CD4-positive, alpha-beta T cell treated with Interferon alpha-2 for 1 hour (primary cell): ENCODE measurements around the gene TSPAN4.

Experiments used
- DNase-seq, 2 donors: peaks; one replicate each; pipeline ENCODE4 v3.0.0-alpha.2; 2020 to 2022

The TSPAN4 gene

DNA sequence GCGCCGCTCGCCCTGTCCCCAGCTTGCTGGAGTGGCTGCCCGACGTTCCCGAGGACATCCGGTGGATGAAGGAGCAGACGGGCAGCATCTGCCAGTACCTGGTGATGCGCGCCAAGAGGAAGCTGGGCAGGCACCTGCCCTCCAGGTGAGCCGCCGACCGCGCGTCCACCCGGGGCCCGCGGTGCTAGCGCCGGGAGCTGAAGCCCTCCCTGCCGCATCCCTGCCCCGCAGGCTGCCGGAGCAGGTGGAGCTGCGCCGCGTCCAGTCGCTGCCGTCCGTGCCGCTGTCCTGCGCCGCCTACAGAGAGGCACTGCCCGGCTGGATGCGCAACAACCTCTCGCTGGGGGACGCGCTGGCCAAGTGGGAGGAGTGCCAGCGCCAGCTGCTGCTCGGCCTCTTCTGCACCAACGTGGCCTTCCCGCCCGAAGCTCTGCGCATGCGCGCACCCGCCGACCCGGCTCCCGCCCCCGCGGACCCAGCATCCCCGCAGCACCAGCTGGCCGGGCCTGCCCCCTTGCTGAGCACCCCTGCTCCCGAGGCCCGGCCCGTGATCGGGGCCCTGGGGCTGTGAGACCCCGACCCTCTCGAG lies 18.3 kb upstream of the TSPAN4 start:
- no peak for DNase-seq

GRCh38 chr11:824942-825341 lies 17.7 kb upstream of the TSPAN4 start:
- DNase-seq = no peak

GRCh38 chr11:825366-826226 lies 17.1 kb upstream of the TSPAN4 start:
- no peak for DNase-seq

- no peak for DNase-seq
Observed at GRCh38 chr11:826227-826621, 16.4 kb upstream of the TSPAN4 start.

DNA sequence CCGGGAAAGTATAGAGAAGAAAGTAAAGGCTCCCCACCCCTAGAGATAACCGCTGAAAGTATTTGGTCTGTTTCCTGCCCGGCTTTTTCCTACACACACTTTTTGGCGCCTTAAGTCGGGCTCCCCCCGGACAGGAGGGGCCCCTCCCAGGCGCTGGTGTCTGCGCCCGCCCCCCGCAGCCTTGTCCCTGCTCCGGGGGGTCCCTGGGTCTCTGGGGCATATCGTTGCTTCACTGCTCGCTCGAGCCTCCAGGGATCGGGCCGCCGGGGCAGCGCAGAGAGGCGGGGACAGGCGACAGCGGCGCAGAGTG lies 15.9 kb upstream of the TSPAN4 start:
- DNase-seq = no peak

DNA sequence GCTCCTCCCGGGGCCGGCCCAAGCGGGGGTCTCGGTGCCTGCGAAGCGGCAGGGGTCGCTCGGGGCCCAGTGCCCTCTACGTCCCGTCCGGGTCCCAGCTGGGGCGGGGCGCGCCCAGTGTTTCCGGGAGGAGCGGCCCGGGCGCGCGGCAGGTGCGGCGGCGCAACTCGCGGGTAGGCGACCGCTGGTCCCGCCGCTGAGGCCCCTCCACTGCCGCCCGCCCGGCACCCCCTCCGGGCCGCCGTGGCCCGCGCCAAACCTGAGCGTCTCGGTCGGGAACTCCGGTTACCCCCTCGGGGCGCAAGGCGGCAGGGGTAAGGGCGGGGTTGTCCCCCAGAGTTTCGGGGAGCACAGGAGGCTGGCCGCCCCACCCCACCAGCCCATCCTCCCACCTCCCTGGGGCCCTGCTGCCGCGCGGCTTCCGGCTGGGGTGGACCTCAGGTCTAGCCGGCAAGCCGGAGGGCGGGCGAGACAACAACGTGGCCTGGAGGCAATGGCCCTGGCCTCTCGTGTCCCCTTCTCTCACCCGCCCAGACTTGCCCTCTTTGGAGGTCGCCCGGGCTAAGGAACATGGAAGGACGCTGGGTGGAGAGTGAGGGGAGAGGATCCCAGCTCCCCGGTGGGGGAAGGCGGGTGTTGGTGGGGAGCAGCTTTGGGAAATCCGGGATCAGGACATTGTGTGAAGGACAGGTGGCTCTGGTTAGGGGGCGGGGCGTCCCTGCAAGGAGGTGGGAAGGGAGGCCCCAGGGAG lies 15.3 kb upstream of the TSPAN4 start:
- DNase-seq = no peak

GRCh38 chr11:827897-828192 lies 14.8 kb upstream of the TSPAN4 start, which contains the start of gene CRACR2B:
TSS of gene CRACR2B (plus strand) at chr11:827919. CDS start at chr11:828608, 689 bp downstream.
- no peak for DNase-seq

DNA sequence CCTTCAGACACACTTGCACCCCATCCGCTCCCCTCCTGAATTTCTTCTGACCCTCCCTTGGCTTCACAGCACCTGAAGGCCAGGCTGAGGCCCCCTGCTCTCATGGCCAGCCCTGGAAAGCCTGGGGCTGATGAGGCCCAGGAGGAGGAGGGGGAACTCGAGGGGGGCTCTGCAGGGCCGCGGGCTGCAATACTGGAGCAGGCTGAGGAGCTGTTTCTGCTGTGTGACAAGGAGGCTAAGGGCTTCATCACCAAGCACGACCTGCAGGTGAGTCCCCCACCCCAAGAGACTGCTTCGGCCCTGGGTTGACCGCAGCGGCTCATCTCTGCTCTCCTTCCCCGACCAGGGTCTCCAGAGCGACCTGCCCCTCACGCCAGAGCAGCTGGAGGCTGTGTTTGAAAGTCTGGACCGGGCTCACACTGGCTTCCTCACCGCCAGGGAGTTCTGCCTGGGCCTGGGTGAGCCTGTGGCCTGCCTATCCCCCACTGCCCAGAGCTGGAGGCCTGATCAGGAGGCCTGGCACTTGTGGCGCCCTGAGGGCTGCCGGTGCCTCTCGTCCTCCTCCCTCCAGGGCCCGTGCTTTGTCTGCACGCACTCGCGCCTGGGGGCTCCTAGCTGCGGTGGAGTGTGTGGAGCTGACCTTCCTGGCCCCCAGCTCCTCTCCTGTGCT lies 14.0 kb upstream of the TSPAN4 start:
- no peak for DNase-seq

- DNase-seq = no peak
Observed at GRCh38 chr11:829176-829846, 13.3 kb upstream of the TSPAN4 start.

- DNase-seq = no peak
Observed at GRCh38 chr11:829847-830294, 12.8 kb upstream of the TSPAN4 start.

DNA sequence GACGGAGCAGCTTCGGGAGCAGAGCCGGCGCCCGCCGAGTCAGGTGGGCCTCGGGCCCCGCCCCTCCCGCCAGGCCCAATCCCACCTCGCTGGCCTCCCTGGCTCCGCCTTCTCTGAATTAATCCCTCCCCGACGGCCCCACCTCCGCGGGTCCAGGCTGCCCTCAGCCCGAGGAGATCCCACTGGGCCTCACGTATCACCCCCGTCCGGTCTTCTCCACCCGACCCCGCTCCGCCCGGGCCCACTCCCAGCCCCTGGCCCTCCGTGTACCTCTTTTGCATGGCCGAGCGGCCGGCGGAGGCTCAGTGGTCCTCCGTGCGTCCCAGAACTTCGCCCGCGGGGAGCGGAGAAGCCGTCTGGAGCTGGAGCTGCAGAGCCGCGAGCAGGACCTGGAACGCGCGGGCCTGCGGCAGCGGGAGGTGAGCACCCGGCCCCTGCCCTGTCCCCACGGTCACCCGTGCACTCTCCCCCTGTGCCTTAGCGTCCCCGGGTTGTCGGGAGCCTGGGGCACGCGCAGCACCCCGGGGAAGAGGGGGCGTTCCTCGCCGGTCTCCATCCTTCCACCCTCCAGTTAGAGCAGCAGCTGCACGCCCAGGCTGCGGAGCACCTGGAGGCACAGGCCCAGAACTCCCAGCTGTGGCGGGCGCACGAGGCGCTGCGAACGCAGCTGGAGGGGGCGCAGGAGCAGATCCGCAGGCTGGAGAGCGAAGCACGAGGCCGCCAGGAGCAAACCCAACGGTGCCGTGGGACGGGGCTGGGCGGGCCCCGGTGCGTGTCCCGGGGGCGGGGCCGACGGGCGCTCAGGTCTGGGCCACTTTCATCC lies 12.1 kb upstream of the TSPAN4 start:
- DNase-seq = peak; percentile 55 to 71

DNA sequence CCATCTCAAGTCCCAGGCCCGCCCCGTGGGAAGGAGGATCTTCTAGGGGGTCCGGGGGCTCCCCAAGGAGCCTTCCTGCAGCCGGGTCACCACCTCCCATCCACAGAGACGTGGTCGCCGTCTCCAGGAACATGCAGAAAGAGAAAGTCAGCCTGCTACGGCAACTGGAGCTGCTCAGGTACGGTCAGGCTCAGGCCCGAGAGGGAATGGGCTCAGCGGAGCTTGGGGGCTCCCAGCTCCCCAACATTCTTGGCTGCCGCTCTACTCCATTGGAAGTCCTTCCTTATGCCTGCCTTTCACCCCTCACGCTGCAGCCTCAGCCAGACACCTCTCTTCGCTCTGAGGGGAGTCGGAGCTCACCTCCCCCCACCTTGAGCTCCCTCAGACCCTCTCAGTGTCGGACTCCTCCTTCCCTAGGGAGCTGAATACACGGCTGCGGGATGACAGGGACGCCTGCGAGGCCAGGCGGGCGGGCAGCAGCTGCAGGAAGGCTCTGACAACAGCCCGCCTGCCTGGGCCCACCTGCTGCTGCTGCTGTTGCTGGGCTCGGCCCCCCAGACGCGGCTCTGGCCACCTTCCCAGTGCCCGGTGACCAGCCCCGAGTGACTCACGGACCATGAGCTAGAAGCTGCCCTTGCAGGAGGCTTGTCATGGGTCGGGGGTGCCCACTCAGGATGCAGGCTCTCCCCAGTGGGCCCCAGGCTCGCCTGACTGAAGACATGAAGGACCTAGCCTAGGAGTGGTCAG lies 11.4 kb upstream of the TSPAN4 start:
- no peak for DNase-seq

DNA sequence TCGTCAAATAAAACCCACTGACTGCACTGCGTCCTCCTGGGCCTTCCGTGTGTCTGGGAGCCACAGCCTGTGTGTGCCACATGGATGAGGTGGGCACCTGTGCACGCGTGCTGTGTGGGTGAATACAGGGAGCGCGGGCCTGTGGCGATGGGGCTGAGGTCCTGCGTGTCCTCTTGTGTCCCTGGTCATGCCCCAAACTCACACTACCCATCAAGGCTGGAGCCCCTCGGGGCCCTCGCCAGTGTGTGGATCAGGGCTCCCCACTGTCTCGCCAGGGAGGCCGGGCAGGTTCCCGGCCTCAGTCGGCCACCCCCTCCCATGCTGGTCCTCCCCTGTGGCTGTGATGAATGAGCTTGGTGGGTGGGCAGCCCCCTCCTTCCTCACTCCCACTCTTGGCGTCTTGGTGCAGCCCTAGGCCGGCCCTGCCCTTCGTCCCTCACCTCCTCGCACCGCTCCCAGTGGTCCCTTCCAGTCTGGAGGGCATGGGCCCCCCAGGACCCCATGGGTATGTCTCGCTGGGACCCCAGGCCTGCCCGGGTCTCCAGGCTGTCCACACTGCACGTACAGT lies 10.6 kb upstream of the TSPAN4 start:
- DNase-seq = no peak

GRCh38 chr11:832529-833113 lies 10.0 kb upstream of the TSPAN4 start, which contains the start of gene CD151:
TSS of gene CD151 (plus strand) at chr11:832952. CDS start at chr11:836070, 3,118 bp downstream.
- peak; percentile 37 to 55 for DNase-seq

DNA sequence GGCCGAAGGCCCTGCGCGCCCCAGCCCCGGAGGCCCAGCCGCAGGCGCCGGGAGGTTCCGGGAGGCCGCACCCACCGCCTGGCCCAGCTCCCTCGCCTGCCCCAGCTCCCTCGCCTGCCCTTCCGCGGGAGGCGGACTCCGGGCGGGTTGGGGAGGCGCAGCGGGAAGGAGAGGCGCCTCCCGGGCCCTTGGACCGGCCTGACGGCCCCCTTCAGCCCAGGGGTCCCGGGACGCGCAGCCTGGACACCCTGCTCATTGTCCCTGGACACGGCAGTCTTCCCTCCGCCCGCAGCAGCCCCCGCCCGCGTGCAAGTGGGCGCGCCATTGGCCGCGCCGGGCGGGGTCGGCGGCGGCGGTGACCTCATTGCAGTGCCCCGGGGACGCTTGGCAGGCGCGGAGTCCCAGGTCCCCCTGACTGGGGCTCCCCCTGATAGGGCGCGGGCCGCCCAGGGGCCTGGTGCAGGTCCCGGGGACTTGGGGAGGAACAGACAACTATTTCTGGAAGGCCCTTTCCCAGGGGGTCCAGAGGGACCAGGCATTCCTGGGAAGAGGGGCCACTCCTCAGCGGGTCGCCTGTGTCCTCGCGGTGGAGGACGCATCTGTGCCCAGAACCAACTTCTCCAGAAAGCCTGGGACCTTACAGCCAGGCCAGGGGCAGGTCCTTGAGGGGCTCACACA lies 9.4 kb upstream of the TSPAN4 start:
- peak; percentile 29 to 38 for DNase-seq

- DNase-seq = no peak
Observed at GRCh38 chr11:833849-834311, 8.8 kb upstream of the TSPAN4 start.

GRCh38 chr11:834371-835316 lies 8.0 kb upstream of the TSPAN4 start:
- no peak for DNase-seq

- DNase-seq = no peak
Observed at GRCh38 chr11:836274-836673, 6.4 kb upstream of the TSPAN4 start.
